GM18907 (cell line): ENCODE data around the gene IGSF9.

Experiments used
- ATAC-seq: cut with Tn5 transposase; IDR thresholded peaks from one replicate; pipeline ENCODE4 v1.9.1; 2021; ENCODE audit warnings: mild to moderate bottlenecking, moderate library complexity; ENCODE audit not compliant: unreplicated experiment

The IGSF9 gene

GRCh38 chr1:159946242-159947187, 1.1 kb upstream of the IGSF9 start:
- ATAC-seq: no peak

GRCh38 chr1:159944623-159945455, 574 bp downstream of the IGSF9 start:
- ATAC-seq: no peak

DNA sequence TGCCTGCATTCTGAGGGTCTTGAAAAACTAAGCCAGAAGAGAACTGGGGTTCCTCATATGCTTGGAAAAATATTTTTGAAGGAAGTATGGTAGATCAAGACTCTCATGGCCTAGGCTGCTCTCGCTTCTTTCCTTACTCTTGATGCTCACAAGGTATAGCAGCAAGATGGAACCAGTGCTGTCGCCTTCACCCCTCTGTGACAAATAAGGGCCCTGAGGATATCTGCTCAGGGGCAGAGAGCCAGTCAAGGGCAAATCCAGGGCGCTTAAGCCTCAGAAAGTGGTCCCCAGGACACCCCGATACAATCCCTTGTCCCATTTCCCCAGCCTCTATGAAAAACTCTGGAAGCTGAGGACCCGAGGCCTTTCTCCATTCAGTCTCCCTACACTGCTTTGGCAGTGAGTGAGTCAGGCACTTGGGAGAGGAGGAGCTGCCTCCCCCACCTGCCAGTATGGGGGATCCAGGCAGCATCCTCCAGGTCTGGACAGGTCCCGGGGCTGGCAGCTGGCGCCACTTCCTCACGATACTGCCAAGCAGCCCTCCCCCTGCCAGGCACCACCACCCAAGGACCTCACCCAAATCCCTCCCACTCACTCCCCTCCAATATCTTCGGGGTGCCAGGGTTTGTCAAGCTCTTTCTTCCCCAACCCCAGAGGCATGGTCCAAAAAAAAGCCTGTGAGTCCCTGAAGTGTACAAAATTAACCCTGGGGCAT, 1.3 kb downstream of the IGSF9 start:
- ATAC-seq: no peak

DNA sequence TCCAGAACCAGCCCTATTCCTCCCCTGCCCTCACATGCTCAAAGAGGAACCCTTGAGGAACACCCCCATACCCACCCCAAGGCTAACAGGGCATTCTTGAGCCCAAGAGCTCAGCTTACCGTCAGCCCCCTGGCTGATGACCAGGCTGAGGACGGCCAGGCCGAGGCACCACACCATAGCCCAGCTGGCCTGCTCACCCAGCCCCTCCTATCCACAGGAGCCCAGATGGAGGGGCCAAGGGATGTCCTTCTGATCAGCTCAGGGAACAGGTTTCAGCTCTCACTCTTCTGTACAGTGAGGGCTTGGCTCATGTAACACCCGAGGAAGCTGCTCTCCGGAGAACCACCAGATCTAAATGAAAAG, 2.2 kb downstream of the IGSF9 start:
- no peak for ATAC-seq

DNA sequence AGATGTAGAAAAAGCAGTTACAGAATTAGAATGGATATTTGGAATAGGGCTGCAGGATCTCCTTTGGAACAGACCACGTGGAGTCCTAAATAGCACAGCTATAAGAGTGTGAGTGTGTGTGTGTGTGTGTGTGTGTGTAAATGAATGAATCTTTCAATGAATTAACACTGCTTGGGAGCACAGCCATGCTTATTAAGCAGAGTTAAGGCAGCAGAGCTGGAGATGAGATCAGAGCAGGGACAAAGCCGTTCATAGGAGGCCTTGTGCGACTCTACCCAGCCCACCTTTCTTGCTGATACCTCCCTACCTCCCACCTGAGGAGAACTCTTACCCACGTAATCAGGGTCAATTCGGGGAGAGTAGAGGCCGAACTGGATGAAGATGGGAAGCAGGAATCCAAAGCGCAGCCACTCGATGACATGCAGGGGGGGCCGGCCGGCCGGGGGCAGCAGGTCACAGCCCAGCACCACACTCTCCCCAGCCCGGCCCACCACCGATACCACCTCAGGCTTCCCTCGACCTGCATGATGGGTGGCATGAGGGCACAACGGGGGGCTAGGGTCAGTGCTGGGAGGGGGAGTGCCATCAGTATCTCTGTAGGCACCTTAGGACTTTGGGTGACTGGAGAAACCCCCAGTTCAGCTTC, 2.7 kb downstream of the IGSF9 start:
- no peak for ATAC-seq

DNA sequence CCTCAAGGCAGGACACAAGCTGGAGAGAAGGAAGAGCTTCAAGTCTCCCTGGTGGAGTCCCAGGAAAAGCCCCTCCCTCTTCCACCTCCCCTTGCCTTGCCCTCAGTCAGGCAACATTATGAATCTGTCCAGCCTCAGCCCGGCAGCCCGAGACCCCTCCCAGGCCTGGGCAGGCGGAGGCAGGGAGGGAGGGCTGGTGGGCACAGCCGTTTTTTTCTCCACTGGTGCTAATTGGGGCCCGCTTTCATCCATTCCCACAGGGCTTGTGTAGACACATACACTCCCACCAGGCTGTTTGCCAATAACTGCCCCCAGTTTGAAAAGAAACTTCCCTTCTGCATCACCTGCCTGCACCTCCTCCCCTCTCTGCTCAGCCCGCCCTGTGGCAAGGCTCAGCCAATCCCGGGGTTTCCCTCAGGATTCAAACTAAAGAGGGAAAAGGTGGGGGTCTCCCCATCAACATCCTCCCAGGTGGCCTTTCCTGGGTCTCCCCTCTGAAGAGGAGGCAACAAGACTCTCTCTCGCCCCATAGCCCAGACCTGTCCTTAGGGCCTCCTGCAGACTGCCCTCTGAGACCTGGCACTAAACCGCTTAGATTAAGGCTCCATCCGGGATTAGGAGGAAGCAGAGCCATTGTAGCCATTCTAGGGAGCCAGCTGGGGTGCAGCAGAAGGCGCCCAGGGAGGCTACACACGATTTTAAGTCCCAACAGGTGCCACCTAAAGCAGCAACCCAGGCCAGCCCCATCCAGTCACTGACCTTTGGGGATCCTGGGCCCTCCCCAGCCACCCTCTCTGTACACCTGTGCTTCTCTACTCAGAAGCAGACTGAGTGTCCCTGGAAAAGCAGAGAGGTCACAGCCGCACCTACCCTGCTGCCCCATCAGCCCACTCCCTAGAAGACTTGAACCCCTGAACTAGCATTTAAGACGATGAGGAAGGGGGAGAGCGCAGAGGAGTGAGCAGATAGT, 3.5 kb downstream of the IGSF9 start:
- ATAC-seq: no peak

GRCh38 chr1:159941141-159941540, 4.3 kb downstream of the IGSF9 start:
- ATAC-seq: no peak

GRCh38 chr1:159940006-159940620, 5.3 kb downstream of the IGSF9 start:
- ATAC-seq: no peak

DNA sequence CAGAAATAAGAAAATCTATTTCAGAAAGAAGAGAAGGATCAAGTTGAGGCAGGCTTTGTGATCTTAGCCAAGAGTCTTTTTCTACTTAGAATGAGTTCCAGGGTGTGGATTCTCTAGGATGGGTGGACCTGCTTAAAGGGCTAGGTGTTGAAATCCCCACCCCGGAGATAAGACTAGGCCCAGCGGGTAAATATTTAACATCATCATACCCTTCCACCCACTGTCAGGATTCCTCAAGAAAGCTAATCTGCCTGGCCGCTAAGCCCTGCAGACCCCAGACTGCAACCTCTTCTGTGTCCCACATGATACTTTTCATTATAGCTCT, 5.8 kb downstream of the IGSF9 start:
- ATAC-seq: no peak

- ATAC-seq: no peak
Measured at GRCh38 chr1:159938905-159939677, 6.3 kb downstream of the IGSF9 start.

- ATAC-seq: no peak
Measured at GRCh38 chr1:159938211-159938852, 7.1 kb downstream of the IGSF9 start.

GRCh38 chr1:159937054-159937750, 8.2 kb downstream of the IGSF9 start:
- no peak for ATAC-seq

DNA sequence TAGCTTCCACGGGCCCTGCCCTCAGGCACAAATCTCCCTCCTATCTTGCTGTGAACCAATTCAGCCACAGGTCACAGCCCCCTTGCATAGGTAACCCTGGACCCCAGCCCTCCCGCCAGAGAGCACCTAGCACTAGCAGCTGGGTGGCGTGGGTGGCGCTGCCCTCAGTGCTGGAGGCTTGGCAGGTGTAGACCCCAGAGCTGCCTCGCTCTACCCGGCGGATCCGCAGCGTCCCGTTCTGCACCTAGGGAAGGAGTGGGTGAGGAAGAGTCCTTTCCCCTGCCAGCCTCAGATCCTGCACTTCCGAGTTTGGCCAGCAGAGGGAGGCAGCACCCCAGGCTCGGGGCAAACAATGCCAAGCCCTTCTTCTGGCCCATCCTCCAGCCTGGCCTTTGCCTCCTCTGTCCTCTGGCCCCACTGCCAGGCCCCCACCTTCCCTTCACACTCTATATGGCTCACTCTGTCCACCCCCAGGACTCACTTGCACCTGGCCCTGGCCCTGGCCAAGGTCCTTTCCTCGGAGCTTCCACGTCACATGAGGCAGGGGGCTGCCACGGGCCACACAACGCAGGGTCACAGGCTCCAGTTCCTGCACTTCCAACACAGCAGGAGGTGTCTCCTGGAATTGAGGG, 9.0 kb downstream of the IGSF9 start:
- peak; percentile 51 for ATAC-seq

GRCh38 chr1:159935719-159936272, 9.6 kb downstream of the IGSF9 start:
- no peak for ATAC-seq

DNA sequence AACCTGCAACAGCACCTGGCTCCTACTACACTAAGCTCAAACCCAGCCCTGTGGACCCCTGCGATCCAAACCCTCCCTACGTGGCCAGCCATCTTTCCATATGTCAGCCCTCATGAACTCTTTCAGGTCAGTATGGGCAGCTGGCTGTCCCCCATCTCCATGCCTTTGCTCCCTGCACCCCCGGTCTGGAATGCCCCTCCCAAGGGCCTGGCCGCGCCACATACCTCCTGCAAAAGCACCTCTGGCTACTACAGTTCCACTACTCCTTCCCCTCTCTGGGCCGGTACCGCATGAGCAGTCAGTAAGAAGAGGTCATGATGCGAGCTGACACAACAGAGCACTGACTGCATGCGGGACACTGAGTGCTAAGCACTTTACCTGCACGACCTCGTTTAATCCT, 10.1 kb downstream of the IGSF9 start:
- no peak for ATAC-seq

DNA sequence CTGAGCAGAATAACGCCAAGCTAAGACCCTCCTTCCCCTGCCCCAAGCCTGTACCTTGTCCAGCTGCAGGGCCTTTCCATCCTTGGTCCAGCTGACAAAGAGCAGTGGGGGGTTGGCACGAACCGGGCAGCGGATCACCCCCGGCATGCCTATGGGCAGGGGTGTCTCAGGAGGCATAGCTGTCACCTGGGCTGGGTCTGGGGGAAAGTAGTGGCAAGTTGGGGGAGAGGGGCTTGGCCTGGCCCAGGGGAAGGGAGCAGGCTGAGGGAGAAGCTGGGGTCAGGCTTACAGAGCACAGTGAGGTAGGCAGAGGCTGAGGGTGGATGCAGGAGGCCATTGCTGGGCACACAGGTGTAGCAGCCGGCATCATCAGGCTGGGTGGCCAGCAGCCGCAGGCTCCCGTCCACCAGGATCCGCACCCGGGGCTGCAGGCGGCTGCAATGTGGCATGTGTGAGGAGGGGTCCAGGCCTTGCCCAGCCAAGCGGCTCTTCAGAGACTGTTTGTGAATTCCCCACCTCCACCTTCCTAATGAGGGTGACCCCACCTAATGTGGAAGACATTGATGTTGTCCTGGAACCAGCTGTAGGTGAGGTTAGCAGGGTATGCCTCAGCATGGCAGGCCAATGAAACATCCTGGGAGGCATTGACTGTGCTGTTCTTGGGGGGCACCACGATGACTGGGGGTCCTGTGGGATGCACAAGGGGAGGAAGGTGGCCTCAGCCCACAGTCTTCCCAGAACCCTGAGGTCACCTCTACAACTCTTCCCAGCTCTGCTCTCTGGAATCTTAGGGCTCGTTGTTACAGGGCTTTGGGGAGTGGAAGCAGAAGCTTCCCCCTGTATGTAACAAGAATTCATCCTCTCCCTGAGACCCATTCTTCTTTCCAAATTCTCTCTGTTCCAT, 11.0 kb downstream of the IGSF9 start:
- no peak for ATAC-seq
